Fibroblast of peridontal ligament (primary cell): Measurements from ENCODE around the gene CDK17.

Experiments
- DNase-seq: peaks from one replicate; pipeline ENCODE4 v3.0.0-alpha.2; 2010; ENCODE audit errors: extremely low read depth

Gene CDK17

DNA sequence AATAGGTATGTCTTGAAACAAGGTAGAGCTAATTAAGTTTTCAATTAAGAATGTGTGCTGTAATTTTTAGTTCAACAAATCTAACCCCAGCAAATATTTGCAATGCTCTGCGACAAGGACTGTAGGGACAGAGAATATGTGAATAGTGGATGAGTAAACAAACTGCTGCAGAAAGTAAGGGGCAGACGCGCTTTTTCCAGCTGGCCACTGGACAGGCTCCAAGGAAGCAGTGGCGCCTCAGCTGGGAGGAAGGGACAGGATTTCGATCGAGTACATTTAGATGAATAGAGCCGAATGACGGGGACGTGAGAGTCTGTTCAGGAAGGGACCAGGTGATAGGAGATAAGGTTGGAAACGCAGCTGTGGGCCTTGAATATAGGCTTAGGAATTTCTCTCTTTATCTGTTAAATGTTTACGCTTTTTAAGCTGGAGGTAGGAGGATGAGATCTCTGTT is 136.8 kb downstream of the CDK17 start:
- no peak for DNase-seq

DNA sequence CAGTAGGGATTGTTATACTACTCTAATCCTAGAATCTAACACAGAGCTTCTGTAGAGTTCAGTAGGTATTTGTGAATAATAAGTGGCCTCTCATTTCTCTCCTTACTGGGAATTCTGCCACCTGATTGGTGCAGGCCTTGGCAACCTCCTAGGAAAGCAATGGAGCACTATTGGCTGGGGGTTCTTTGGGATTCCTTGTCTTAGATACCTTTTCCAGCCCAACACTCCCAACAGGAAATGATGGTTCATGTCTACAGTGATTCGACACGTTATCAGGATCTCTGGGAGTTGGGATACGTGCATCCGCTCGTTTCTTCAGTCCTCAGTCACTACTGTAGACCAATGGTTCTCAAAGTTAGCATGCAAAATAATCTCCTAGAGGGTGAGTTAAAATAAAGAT is 138.7 kb downstream of the CDK17 start:
- no peak for DNase-seq

GRCh38 chr12:96260644-96261043 is 139.6 kb downstream of the CDK17 start:
- DNase-seq, result no peak

DNA sequence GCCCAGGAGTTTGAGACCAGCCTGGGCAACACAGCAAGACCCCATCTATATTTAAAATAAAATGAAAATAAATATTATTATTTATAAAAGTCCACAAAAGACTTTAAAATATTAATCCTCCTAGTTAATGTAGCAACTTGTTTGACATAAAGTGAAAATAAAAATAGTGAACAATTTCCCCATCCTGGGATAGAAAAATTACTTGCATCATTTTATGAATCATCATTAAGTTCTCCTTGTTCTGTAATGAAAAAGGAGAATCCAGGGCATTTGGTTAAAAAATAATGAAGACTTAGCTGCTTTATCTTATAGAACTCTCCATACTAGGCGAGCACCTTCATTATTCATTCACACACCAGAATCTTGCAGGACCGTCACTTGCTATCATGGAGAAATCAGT is 140.0 kb downstream of the CDK17 start:
- DNase-seq, result no peak

GRCh38 chr12:96258104-96258961 is 141.9 kb downstream of the CDK17 start:
- peak; percentile 87 for DNase-seq

DNA sequence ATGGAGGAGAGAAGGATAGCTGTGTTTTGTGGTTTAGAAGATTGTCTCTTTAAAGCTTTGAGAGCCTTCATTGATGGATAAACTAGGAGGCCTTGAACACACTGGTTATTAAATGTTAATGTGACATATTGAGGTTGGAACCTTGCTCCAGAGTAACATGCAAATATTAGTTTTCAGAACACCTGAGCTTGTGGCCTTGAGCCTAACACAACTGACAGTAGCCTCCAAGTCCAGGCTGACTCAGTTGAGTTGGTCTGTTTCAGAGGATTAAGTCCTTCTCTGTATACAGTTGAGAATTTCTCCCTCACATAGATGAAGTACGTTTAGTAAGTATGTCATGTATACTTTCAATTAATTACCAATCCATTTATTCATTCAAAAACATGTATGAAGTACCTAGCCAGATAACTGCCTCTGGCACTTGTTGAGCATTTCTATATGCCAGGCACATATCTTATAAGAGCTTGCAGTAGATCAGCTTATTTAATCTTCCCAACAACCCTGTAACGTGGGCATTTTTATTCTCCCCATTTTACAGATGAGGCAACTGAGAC is 142.6 kb downstream of the CDK17 start:
- DNase-seq, result no peak

GRCh38 chr12:96256672-96257361 is 143.4 kb downstream of the CDK17 start:
- no peak for DNase-seq

GRCh38 chr12:96255077-96255476 is 145.2 kb downstream of the CDK17 start:
- DNase-seq, result no peak

GRCh38 chr12:96250119-96250685 is 150.0 kb downstream of the CDK17 start:
- no peak for DNase-seq

DNA sequence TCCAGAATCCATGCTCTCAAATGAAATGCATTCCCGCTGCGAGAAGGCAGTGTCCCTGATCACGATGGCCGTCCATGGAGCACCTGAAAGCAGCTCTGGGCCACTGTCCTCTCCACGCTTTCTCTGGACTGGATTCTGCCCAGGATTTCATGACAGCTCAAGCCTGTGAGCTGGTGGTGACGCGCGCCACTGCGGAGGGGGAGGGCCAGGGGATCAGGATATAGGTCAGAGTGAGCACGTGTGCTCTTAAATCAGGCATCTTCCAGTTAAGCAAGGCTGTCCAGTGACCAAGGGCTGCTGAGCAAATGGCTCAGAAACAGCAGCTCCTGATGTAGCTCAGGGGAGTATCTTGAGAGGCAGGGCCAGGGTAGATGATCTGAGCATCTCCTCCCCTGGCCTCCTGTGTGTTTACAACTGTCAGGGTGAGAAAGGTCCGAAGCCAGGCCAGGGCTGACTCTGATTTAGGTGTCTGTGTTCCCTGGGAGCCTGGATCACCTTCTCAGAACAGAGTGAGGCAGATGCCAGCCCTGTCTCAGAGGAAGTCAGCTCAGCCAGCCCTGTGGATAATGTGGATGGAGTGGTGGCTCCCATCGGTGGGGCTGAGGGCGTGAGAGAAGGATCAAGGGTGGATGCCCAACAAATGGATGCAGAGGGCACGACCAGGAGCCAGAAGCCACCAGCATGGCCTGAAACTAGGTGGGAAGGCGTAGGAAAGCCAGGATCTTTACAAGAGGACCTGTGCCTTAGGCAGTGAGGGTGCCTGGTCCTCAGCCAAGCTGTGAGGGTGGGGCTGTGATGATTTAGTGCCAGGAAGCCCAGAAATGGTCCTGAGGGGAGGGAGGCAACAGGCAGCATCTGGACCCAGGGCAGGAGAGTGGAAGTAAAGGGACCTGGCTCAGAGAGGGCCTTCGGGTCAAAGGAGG is 150.8 kb downstream of the CDK17 start:
- no peak for DNase-seq

DNA sequence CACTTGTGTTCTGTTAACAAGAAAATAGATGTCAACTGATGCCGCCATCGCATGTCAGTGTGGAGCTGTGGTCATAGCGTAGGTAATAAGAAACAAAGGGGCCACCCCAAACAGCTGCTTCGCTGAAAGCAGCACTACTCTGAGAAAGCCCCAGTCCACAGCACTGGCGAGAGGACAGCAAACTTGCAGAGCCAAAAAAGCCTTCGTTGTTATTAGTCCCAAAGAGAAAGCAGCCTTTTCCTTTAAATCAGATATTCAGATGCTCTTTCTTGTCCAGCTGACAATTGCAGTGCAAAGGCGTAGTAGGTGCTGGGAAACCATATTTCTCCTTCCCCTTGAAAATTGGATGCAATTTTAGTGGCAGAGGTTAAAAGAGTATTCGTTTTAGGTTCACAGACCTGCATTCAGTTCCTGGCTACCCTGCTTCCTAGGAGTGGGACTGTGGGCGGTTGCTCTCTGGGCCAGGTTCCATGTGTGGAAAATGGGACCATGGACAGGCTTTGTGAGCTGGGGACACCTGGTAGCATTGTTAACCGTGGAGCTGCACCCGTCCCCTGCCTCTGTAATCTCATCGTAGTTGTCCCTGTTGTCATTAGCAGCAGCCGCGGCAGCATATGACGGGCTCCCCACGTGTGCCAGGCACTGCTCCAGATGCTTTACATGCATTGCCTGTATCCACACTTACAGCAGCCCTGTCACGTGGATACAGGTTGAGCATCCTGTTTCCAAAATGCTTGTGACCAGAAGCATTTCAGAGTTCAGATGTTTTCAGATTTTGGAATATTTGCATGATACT is 151.9 kb downstream of the CDK17 start:
- no peak for DNase-seq

DNA sequence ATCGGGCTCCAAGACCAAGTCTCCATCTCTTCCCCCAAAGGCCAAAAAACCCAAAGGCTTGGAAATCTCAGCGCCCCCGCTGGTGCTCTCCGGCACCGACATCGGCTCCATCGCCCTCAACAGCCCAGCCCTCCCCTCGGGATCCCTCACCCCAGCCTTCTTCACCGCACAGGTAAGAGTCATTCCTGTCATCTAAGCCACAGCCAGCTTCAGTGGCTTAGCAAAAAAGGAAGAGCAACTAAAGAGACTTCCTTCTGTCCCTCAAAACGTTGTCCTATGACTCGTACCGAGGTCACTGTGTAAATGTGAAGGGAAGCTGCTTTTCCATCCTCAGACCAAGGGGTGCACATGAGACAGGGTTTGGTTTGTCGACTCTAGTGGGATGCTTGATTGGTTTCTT is 152.7 kb downstream of the CDK17 start:
- DNase-seq, result no peak

GRCh38 chr12:96246926-96247505 is 153.2 kb downstream of the CDK17 start:
- no peak for DNase-seq

- DNase-seq, result no peak
Measured at GRCh38 chr12:96244826-96245225, 155.4 kb downstream of the CDK17 start.

GRCh38 chr12:96242597-96242996 is 157.6 kb downstream of the CDK17 start:
- DNase-seq, result no peak

- DNase-seq, result peak; percentile 96
Measured at GRCh38 chr12:96241846-96242256, 158.4 kb downstream of the CDK17 start.

- no peak for DNase-seq
Measured at GRCh38 chr12:96241431-96241830, 158.8 kb downstream of the CDK17 start.

GRCh38 chr12:96240656-96241055 is 159.6 kb downstream of the CDK17 start:
- DNase-seq, result peak; percentile 44

DNA sequence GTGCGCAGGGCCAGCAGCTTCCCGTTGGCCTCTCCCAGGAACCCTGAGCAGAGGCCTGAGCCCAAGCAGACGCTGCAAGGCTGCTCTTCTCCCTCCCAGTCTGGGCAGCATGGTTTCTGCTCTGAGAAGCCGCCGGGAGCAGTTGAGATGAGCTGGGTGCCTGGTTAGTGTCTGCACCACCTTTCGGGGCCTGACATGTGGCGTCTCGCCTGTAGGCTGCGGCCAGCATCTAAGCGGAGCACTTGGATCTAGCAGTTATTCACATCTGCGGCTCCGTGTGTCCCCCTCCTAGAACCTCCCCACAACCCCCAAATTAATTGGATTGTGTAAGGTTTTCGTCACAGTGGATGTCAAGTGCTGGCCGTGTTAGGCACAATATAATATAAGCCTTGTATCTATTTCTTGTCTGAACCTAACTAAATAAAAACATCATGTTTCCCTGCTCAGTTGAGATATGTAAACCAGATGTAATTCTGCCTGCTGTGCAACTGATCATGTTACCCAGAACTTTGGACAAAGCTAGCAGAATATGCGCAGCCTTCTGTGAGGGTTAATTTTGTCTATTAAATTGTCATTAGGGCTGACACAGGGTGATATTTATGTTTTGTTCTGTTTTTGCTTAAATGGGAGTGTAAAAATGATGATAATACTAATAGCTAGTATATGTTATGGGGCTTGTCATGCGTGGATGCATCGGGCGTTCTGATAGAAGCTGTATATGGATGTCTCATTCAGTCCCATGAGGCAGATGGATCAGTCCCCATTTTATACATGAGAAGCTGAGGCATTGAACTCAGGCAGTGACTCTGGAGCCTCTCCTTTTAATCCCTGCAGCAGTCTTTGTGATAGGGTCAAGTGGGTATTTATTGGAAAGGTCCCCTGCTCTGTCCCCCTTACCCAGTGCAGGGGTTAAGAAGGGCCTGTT is 160.3 kb downstream of the CDK17 start:
- peak; percentile 74 for DNase-seq
